Kidney capillary endothelial cell (primary cell): Measurements from ENCODE around the gene COPZ1.

ENCODE experiments used
- DNase-seq: peaks from one replicate; pipeline ENCODE4 v3.0.0-alpha.2; 2018; ENCODE audit warnings: low spot score

Gene COPZ1

GRCh38 chr12:54394986-54395385, 70.1 kb downstream of the COPZ1 start:
- DNase-seq: no peak

GRCh38 chr12:54395545-54395944, 70.6 kb downstream of the COPZ1 start:
- DNase-seq: no peak

DNA sequence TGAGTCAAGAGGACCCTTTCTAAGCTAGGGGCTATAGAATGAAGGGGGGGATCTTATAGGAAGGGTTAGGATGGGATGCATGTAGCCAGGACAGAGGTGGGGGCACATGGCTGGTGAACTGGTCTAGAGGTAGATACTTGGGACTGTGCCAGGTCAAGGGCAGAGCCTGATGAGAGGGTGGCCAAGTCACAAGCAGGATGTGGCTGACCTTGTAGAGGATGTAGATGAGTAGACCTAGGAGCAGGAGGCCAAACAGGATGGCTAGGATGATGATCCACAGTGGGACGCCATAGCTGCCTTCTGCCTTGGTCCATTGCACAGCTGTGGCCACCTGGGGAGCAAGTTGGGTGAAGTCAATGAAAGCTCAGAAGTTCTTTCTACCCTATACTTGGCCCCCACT, 72.2 kb downstream of the COPZ1 start:
- DNase-seq: no peak

- no peak for DNase-seq
Measured at GRCh38 chr12:54398218-54398617, 73.3 kb downstream of the COPZ1 start.

- peak; percentile 79 for DNase-seq
Measured at GRCh38 chr12:54398995-54399793, 74.3 kb downstream of the COPZ1 start.

DNA sequence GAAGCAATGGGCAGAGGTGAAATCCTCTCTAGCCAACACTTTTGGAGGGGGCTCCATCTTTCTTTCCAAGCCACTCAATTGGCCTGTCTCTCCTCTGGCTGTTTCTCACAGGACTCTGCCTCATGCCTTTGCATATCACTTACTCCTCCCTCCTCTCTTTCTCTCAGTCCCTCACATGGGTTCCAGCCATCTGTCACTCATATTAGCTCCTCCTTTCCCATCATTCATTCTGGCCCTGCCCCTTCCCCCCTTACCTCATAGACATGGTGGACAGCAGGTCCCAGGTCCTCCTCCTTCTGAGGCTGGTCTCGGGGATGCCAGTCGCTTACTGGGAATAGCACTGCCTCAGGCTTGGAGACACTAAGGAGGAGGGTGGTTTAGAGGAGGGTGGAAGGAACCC, 76.2 kb downstream of the COPZ1 start:
- no peak for DNase-seq
